ENCODE data around the gene CUL4B. TPM values are rescaled to one million over a fixed set of nuclear protein-coding genes. Genes with fewer than 3 reads are reported as not detected.

Gene CUL4B
- total RNA-seq, 1 experiment from 2014 or later, result 99.8 TPM

- Histone ChIP-seq H3K27ac (ENCODE audit: low read length) (no peak overlapping the region), H3K9me3 (ENCODE audit: control insufficient read depth, insufficient read depth, low read depth, low read length) (no peaks in the 10 kb centered on the region), H3K27me3 (ENCODE audit: control insufficient read depth, insufficient read depth, low read length) (no peaks in the 10 kb centered on the region), H3K36me3 (ENCODE audit: control insufficient read depth, insufficient read depth, low read length) (peaks cover 47% of the 10 kb centered on the region), H3K4me1 (ENCODE audit: control insufficient read depth, insufficient read depth, low read length) (no peaks in the 10 kb centered on the region), H3K4me3 (ENCODE audit: low read depth in 2 of 2, low read length in 2 of 2) (no peak overlapping the region)
- DNase-seq (ENCODE audit: low read depth, low spot score), result no peak
- BruUV-seq (replicated peaks), result no TSS peak
- in situ Hi-C loops (cut with HindIII; ENCODE audit: low pct_unique_long_range_greater_than_20kb, low sequenced_read_pairs) (no loop called here), intact Hi-C loops (cut with micrococcal nuclease; ENCODE audit: unreplicated experiment) (no loop called here)
- ChIA-PET POLR2A (no interaction called here), CTCF (no interaction called here)
- no peak for ATAC-seq
- TF ChIP-seq TCF7L2 (IDR thresholded peaks at IDR 0.05; ENCODE audit: low read depth, low read length) (no peak), REST (IDR thresholded peaks at IDR 0.05; ENCODE audit: insufficient read depth in 1 of 2, low read depth in 2 of 2, low read length in 1 of 2) (no peak), SIN3A (IDR thresholded peaks at IDR 0.05; ENCODE audit: borderline replicate concordance, insufficient read depth, low read depth, low read length) (no peak), POLR2AphosphoS5 (IDR thresholded peaks at IDR 0.05; ENCODE audit: low read depth, low read length) (no peak)
- TF ChIP-seq, protein P1, sequence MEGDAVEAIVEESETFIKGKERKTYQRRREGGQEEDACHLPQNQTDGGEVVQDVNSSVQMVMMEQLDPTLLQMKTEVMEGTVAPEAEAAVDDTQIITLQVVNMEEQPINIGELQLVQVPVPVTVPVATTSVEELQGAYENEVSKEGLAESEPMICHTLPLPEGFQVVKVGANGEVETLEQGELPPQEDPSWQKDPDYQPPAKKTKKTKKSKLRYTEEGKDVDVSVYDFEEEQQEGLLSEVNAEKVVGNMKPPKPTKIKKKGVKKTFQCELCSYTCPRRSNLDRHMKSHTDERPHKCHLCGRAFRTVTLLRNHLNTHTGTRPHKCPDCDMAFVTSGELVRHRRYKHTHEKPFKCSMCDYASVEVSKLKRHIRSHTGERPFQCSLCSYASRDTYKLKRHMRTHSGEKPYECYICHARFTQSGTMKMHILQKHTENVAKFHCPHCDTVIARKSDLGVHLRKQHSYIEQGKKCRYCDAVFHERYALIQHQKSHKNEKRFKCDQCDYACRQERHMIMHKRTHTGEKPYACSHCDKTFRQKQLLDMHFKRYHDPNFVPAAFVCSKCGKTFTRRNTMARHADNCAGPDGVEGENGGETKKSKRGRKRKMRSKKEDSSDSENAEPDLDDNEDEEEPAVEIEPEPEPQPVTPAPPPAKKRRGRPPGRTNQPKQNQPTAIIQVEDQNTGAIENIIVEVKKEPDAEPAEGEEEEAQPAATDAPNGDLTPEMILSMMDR (IDR thresholded peaks at IDR 0.05), result no peak
These were observed 24.7 kb downstream of the CUL4B start for GRCh38 chrX:120536061-120536460.

GRCh38 chrX:120534413-120535205 lies 26.2 kb downstream of the CUL4B start:
- POLR2A ChIA-PET, result no interaction called here
- intact Hi-C loops (cut with micrococcal nuclease; ENCODE audit: unreplicated experiment), result no loop called here
- DNase-seq (ENCODE audit: low read depth, low spot score) (no peak), ATAC-seq (no peak)
- TF ChIP-seq SIN3A (IDR thresholded peaks at IDR 0.05; ENCODE audit: borderline replicate concordance, insufficient read depth, low read depth, low read length) (no peak), POLR2AphosphoS5 (IDR thresholded peaks at IDR 0.05; ENCODE audit: low read depth, low read length) (no peak), REST (IDR thresholded peaks at IDR 0.05; ENCODE audit: insufficient read depth in 1 of 2, low read depth in 2 of 2, low read length in 1 of 2) (no peak), TCF7L2 (IDR thresholded peaks at IDR 0.05; ENCODE audit: low read depth, low read length) (no peak)
- H3K4me3 ChIP-seq (ENCODE audit: low read depth in 2 of 2, low read length in 2 of 2), result no peak overlapping the region
- BruUV-seq (replicated peaks), result no TSS peak
- CTCF ChIA-PET, result no interaction called here
- in situ Hi-C loops (cut with HindIII; ENCODE audit: low pct_unique_long_range_greater_than_20kb, low sequenced_read_pairs), result no loop called here
- H3K36me3 ChIP-seq (ENCODE audit: control insufficient read depth, insufficient read depth, low read length), result peaks cover 44% of the 10 kb centered on the region
- H3K4me1 ChIP-seq (ENCODE audit: control insufficient read depth, insufficient read depth, low read length), result no peaks in the 10 kb centered on the region
- H3K9me3 ChIP-seq (ENCODE audit: control insufficient read depth, insufficient read depth, low read depth, low read length), result no peaks in the 10 kb centered on the region
- H3K27me3 ChIP-seq (ENCODE audit: control insufficient read depth, insufficient read depth, low read length), result no peaks in the 10 kb centered on the region
- H3K27ac ChIP-seq (ENCODE audit: low read length), result no peak overlapping the region
